Daoy (cell line): ENCODE results near the gene ARPC4. TPM values are rescaled to one million over a fixed set of nuclear protein-coding genes. Genes with fewer than 3 reads are reported as not detected.
A peak's percentile ranks its signal among the peaks of the same experiment; 100 is the strongest.

ENCODE experiments used
- DNase-seq: peaks from one replicate; pipeline ENCODE4 v3.0.0-alpha.2; 2015; ENCODE audit warnings: low read depth
- total RNA-seq: library from RNA; depleted of rRNA; stranded (reverse); fragments of >200 nt; shearing (Covaris generic); gene quantifications from 2 replicates; pipeline ENCODE4 v1.2.3, GENCODE V29; 2014

The ARPC4 gene
- total RNA-seq, 1 experiment from 2014 or later, result 203 TPM

- peak; percentile 25 for DNase-seq
These were observed 389 bp downstream of the ARPC4 start for GRCh38 chr3:9793161-9793781.

DNA sequence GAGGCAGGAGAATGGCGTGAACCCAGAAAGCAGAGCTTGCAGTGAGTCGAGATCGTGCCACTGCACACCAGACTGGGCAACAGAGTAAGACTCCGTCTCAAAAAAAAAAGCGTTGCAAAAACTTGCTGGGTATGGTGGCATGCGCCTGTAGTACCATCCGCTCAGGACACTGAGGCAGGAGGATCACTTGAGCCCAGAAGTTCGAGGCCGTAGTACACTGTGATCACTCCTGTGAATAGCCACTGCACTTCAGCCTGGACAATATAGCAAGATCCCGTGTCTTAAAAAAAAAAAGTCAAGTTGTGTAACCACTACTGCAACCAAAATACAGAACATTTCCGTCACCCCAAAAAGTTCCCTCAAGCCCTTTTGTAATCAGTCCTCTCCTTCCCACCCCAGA lies 1.5 kb downstream of the ARPC4 start:
- no peak for DNase-seq

DNA sequence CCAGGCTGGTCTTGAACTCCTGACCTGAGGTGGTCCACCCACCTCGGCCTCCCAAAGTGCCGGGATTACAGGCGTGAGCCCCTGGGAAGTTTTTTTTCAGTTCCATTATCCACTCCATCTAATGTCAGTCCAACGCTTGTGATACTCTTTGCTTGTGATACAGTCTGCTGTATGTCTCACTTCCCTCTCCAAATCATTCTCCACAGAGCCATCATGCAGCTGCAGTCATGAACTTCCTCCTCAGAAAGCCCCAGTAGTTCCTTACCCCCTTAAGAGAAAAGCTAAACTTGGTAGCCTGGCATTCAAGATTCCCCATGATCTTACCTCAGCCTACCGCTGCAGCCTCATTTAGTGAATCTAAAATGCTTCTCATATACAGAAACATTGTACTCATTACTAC lies 2.3 kb downstream of the ARPC4 start:
- no peak for DNase-seq

DNA sequence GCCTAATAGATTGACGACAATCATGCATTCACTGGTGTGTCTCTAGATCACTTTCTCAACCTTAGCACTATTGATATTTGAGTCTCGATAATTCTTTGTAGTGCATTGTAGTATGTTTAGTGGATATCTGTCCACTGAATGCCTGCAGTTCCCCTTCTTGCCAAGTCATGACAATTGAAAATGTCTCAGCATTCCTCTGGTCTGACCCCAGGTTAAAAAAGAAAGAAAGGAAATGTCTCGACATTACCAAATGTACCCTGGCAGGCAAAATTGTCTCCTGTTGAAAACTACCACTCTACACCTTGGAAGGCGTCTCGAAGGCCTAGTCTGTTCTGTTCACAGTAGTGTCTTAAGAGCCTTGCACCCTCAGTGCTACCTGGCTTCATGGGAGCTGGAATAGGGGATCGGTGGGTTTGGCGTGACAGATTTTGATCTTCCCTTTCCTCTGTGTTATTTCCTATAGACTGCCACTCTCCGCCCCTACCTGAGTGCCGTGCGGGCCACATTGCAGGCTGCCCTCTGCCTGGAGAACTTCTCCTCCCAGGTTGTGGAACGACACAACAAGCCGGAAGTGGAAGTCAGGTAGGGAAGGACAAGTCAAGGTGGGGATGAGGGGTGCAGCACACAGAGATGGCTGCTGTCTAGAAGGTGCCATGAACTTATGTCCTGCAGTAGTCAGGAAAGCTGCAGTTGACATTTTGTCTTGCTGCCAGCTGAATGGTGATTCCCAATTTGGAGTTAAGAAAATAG lies 4.5 kb downstream of the ARPC4 start:
- no peak for DNase-seq

DNA sequence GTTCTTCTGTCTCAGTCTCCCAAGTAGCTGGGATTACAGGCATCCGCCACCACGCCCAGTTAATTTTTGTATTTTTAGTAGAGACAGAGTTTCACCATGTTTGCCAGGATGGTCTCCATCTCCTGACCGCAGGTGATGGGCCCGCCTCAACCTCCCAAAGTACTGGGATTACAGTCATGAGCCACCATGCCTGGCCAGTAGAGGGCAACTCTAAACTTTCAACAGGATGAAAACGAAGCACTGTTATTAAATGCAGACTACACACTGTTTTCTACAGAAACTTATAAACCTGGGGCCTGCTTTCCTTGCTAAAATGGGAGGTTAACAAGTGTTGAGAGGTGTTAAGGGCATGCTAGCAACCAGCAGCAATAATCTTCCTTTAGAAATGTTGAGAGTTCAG lies 7.6 kb downstream of the ARPC4 start:
- DNase-seq, result no peak

GRCh38 chr3:9803494-9803893 lies 10.6 kb downstream of the ARPC4 start:
- no peak for DNase-seq

DNA sequence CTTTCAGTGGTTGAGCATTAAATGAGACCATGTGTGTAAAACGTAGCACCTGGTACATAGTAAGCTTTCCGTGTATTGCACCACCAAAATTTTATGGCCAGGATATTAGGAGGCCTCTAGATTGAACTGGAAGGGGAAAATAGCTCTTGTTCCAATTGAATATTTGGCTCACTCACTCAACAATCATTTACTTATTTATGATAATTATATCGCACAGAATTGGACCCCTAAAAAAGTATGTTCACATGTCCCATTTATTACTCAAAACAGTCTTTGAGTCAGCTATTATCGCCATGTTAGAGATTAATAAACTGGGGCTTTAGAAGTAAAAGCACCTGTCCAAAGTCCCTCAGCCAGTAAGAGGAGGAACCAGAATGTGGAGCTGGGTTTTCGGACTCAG lies 12.1 kb downstream of the ARPC4 start:
- no peak for DNase-seq

DNA sequence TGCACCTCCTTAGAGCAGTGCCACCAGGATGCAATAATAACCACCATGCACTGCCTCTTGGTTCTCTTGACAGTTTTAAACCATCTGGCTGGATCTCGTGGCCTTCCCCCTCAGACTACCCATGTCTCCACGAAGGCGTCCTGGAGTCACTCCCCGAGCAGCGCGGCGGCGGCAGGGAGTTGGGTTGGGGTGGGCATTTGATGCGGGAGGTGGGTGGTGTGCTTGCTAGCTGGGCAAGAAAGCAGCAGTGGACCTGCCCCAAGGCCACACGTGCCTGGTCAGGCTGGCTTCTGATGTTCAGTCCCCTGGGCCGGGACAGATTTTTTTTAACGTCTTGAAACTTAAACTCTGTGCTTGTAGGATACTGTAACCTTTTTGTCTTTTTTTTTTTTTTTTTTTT lies 13.3 kb downstream of the ARPC4 start:
- no peak for DNase-seq

- DNase-seq, result no peak
These were observed 14.1 kb downstream of the ARPC4 start for GRCh38 chr3:9806688-9807589.

GRCh38 chr3:9807981-9808344 lies 15.1 kb downstream of the ARPC4 start:
- no peak for DNase-seq

DNA sequence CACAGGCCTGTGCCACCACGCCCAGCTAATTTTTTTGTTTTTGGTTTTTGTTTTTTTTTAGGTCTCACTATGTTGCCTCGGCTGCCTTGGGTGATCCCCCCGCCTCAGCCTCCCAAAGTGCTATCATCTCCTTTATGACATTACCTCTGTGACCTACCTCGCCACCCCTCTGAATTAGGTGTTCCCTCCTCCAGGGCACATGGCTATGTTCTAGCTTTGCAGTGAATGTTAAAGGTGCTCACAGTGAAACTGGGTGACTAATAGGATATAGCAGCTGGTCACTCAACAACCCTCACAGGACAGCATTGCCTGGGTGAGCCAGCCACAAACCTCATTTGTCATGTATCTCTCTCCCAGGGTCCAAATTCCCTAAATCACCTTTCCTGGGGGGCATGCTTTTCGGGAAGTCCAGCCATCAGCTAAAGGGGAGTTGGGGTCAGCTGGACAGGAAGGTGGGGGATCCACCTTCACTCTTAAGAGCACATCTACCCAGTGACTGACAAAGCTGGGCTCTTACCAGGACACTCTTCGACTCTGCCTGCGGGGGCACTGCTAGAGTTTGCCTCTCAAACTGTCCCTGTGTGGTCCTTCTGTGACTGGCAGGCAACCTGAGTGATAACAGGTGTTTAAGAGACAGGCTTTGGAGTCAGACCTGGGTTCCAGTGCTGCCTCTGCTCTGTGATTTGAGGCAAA lies 15.6 kb downstream of the ARPC4 start:
- DNase-seq, result peak; percentile 32

- no peak for DNase-seq
These were observed 16.3 kb downstream of the ARPC4 start for GRCh38 chr3:9809239-9809614.

DNA sequence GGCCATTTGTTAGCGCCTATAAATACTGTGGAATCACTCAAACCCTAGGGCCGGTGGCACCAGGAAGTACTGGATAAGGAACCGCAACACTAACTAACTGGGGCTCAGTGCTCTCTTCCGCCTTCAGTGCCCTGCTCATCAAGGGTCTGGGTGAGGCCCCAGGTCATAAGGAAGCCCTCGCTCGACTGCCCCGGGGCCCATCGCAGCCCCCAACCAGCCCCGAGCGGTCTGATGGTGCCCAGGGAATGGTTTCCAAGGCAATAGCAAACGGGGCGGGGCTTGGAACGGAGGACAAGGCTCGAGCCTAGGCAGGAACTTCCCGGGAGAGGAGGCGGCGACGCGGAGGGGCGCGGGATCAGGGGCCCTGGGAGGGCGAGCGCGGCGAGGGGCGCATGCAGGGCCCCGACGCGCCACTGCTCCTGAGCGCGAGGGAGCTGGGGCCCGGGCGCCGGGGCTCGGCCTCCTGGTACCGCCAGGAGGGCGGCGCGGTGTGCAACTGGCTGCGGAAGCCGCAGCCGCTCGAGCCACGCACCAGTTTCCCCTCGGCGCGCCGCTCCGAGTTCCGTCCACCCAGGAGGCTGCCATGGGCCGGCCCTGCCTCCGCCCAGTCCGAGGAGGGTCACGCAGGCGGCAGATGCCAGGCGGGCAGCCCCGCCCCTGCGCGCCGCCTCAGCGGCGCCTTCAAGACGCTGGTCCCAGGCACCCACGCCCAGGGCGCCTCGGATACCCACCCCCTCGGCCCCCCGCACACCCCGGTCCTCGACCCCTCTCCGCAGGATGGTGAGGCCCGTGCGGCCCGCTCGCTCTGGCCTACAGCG lies 16.9 kb downstream of the ARPC4 start, which contains the start of gene TTLL3:
TSS of gene TTLL3 (plus strand) at position 648 of the 818 bp plus-strand sequence. CDS start 400 bp downstream, outside the sequence.
- peak; percentile 65 for DNase-seq

DNA sequence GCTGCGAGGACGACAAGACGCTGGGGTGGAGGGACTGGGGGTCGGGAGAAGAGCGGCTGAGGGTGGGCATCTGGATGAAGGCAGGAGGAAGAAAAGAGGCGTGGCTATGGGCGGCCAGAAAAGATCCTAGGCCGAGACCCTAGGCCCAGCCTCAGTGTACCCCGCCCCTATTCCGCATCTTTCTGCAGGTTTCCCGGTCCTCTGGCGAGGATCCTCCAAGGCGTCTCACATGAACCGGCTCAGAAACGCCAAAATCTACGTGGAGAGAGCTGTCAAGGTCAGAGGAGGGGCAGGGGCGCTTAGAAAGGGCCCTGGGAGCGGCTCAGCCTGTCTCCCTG lies 17.5 kb downstream of the ARPC4 start:
- DNase-seq, result no peak

DNA sequence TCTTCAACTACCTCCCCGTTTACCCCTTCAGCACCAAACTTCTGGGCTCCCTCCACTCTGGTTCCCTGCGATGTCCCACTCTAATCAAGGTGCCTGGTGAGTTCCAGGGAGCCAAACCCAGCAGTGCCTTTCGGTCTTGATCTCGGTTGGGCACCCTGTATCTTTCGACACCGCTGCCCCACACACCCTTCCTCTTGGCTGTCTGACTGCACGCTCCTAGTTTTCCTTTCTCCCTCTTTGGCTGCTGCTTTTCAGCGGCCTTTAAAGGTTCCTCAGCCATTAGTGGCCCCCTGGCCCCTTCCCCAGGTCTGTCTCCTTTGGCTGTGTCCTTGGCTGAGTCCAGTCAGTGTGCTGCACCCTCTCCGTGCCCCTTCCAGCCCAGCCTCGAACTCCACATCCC lies 18.0 kb downstream of the ARPC4 start:
- no peak for DNase-seq

GRCh38 chr3:9812870-9813483 lies 20.1 kb downstream of the ARPC4 start:
- DNase-seq, result no peak

DNA sequence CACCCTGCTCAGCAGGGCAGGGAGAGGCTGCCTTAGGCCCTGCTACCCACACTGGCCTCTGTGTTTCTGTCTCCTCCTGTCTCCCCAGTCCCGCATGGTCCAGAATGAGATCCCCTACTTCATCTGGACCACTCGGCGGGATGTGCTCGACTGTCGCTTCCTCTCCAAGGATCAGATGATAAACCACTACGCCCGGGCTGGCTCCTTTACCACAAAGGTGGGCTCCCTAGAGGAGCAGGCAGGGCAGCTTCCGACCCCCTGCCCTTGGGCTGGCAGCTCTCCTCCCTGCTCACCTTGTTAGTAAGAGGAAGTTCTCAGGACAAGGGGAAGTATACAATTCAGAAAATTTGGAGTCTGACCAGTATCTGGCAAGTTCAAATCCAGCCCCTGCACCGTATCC lies 23.1 kb downstream of the ARPC4 start:
- no peak for DNase-seq

DNA sequence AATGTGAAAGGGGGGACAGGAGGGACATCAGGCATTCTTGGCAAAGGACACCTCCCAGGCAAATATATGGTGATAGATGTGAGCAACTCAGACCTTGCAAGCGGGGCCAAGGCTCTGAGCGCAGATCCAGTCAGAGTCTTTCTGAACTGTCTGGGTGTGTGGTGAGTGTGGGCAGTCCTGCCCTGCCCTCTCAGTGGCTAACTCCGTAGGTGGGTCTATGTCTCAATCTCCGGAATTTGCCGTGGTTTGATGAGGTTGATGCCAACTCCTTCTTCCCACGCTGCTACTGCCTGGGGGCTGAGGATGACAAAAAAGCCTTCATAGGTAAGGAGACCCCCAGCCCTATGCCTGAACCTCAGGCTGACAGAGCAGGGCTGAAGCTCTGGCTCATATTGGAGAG lies 24.6 kb downstream of the ARPC4 start:
- no peak for DNase-seq

DNA sequence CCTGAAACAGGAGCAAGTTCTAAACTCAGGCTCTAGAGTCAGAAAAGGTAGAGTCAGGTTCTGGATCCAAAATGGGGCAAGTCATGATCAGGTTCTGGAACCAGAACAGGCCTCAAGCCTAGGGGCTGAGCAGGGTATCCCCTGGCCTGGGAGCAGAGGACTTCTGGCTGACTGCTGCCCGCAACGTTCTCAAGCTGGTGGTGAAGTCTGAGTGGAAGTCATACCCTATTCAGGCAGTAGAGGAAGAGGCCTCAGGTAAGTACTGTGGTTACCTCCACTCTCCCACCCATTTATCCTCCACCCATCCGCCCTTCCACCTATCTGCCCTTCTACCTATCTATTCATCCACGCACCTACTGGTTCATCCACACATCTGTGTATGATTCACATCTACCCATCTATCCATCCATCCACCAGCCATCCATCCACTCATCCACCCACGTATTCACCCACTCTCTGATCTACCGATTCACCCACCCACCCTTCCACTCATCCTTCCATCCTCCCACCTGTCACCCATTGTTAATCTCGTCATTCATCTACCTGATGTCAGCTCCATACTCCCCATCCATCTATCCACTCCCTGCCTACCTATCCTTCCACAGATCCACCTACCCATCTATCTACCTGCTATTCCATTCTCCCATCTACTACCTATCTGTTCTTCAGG lies 25.9 kb downstream of the ARPC4 start:
- DNase-seq, result no peak

GRCh38 chr3:9820543-9820942 lies 27.7 kb downstream of the ARPC4 start:
- DNase-seq, result no peak
